C4-2B (cell line): ENCODE measurements around the gene RAB22A.
"Not testable (repeated sequence)": the region's sequence is repeated elsewhere in the genome, so short reads cannot be mapped to it uniquely, and the experiment has no call there.

Experiments
- H3K27ac ChIP-seq: fragments of 450-650 bp; 2 replicates; pipeline ENCODE4 v1.5.1; 2017
- CTCF ChIP-seq: fragments of 450-650 bp; conservative IDR thresholded peaks from 2 replicates; pipeline ENCODE4 v1.5.1; 2017; ENCODE audit warnings: mild to moderate bottlenecking
- ZFX ChIP-seq: fragments of 450-650 bp; IDR thresholded peaks from 2 replicates; pipeline ENCODE4 v1.6.1; 2017

RAB22A gene

GRCh38 chr20:58405504-58406291, 96.2 kb downstream of the RAB22A start:
- no peak overlapping the region for H3K27ac ChIP-seq
- TF ChIP-seq CTCF (no peak), ZFX (no peak)

DNA sequence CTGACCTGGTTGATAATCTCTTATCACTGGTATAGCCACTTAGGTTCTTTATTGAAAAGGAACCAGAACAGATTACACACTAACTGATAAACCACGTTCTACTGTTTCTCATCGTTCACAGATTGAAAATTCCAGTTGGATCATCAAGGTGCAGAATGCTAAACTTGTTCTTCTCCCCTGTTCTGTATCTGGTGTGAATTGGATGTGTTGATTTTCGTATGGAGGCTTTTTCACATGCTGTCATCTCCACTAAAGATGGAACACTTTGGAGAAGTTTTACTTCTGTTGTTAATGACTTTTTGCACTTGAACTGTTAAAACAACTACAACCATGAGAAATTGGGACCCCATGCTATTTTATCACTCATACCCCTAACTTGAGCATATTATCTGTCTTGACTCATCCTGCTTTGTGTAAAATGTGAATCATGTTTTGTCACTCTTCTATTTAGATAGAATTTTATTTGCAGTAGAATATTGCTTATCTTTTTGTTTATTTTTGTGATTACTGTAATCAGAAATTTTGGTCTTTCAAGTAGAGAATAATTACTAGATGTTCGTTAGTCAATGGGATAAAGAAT, 97.0 kb downstream of the RAB22A start:
- no peak for TF ChIP-seq CTCF
- no peak for TF ChIP-seq ZFX
- no peak overlapping the region for H3K27ac ChIP-seq

- no peak overlapping the region for H3K27ac ChIP-seq
- no peak for TF ChIP-seq ZFX
- TF ChIP-seq CTCF: no peak
Measured at GRCh38 chr20:58407201-58407873, 97.8 kb downstream of the RAB22A start.

GRCh38 chr20:58407966-58408557, 98.5 kb downstream of the RAB22A start:
- H3K27ac ChIP-seq: no peak overlapping the region
- TF ChIP-seq ZFX (no peak), CTCF (no peak)

GRCh38 chr20:58408603-58409246, 99.2 kb downstream of the RAB22A start:
- H3K27ac ChIP-seq: no peak overlapping the region; the same call in 1 of the 2 replicates
- no peak for TF ChIP-seq ZFX
- TF ChIP-seq CTCF: no peak

DNA sequence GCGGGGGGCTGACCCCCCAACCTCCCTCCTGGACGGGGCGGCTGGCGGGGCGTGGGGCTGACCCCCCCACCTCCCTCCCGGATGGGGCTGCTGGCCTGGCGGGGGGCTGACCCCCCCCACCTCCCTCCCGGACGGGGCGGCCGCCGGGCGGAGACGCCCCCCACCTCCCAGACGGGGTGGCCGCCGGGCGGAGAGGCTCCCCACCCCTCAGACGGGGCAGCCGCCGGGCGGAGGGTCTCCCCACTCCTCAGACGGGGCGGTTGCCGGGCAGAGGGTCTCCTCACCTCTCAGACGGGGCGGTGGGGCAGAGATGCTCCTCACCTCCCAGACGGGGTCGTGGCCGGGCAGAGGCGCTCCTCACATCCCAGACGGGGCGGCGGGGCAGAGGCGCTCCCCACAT, 104.7 kb downstream of the RAB22A start:
- not testable (repeated sequence) for H3K27ac ChIP-seq

- H3K27ac ChIP-seq: not testable (repeated sequence)
Measured at GRCh38 chr20:58414786-58415185, 105.3 kb downstream of the RAB22A start.

- no peak for TF ChIP-seq ZFX
- no peak for TF ChIP-seq CTCF
- H3K27ac ChIP-seq: no peak overlapping the region
Measured at GRCh38 chr20:58416057-58416456, 106.5 kb downstream of the RAB22A start.
